Measurements from ENCODE around the gene ARMC10. TPM values are rescaled to one million over a fixed set of nuclear protein-coding genes. Genes with fewer than 3 reads are reported as not detected.

ARMC10 gene
- total RNA-seq, 6 donors from 2014 or later, result 13.6 to 34.5 (median 30.4) TPM

DNA sequence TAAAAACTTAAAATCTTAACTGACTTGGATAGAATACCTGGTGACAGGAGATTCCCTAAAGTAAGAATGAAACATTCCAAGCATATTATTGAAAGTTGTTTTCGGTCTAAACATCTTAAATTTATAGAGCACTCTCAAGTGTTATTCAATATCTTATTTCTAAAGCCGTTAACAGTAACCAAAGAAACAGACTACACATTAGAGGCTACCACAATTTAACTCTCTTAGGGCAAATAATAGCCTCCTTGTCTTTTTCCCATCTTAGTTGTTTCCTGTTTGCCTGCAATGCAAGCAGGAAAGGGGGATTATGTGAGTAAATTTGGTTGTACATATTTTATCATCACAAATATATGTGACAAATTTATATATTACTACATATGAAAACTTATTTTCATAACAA, 42.5 kb downstream of the ARMC10 start:
- peaks cover 0 to 43% (median 7%) of the 10 kb centered on the region in 4 donors for H3K36me3 ChIP-seq
- H3K4me3 ChIP-seq, result no peak overlapping the region
- H3K4me1 ChIP-seq, result no peaks in the 10 kb centered on the region
- no peak overlapping the region for H3K27ac ChIP-seq
- H3K9me3 ChIP-seq, result no peaks in the 10 kb centered on the region
- ATAC-seq (ENCODE audit: low FRiP score in 2 of 2), result no peak
- WGBS, 2 donors, result 92 to 93% methylated on average over 2 of the region's 2 CpGs
- no peak for DNase-seq
- no peaks in the 10 kb centered on the region for H3K27me3 ChIP-seq
- TF ChIP-seq POLR2A (IDR thresholded peaks at IDR 0.05), result no peak

DNA sequence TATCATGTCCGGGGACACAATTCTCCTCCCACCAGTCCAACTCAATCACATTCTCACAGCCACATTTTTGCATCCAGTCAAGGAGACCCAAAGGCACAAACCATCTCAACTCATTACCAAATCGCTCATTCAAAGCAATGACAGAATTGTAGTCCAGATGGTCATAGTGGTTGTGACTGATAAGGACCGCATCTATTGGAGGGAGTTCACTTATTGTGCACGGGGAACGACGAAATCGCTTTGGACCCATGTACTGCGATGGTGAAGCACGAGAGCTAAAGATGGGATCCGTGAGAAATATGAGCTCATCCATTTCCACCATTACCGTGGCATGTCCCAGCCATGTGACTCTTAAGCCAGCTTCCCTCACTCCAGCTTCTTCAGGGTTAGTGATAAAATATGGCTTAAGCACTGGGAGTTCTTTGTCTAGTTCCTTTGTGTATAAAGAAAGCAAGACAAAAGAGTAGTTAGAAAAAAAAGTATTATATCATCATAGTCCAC, 44.9 kb downstream of the ARMC10 start:
- Histone ChIP-seq H3K27me3 (no peaks in the 10 kb centered on the region), H3K4me1 (no peaks in the 10 kb centered on the region), H3K27ac (no peak overlapping the region), H3K4me3 (no peak overlapping the region), H3K36me3 (peaks cover 0 to 41% (median 9%) of the 10 kb centered on the region in 4 donors), H3K9me3 (no peaks in the 10 kb centered on the region)
- DNase-seq (no peak), ATAC-seq (ENCODE audit: low FRiP score in 2 of 2) (no peak)
- WGBS, 2 donors, result 97 to 99% methylated on average over 11 of the region's 11 CpGs
- TF ChIP-seq POLR2A (IDR thresholded peaks at IDR 0.05), result no peak
- TF ChIP-seq CTCF (IDR thresholded peaks at IDR 0.05), result no peak

DNA sequence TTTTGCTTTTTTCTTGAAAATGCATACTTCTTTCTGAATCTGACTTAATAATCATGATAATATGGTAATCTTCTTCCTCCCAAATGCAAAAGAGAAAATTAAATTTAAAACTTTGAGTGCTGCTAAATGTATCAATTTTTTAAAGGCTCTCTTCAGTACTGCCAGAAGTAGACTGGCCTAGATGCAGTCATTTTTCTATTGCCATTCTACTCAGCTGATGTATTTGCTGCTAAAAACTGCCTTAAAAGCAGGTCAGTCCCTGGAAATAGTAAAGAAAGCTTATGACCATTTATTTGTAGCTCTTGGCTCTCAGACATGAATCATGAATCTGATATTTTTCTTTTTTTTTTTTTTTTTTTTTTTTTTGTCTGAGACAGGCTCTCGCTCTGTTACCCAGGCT, 45.4 kb downstream of the ARMC10 start:
- no peak overlapping the region for H3K27ac ChIP-seq
- no peak for DNase-seq
- peaks cover 0 to 44% (median 8%) of the 10 kb centered on the region in 4 donors for H3K36me3 ChIP-seq
- WGBS, 2 donors, result 88 to 92% methylated on average over 1 of the region's 1 CpG
- H3K4me3 ChIP-seq, result no peak overlapping the region
- no peak for ATAC-seq (ENCODE audit: low FRiP score in 2 of 2)
- H3K27me3 ChIP-seq, result no peaks in the 10 kb centered on the region
- H3K9me3 ChIP-seq, result no peaks in the 10 kb centered on the region
- no peaks in the 10 kb centered on the region for H3K4me1 ChIP-seq
- TF ChIP-seq POLR2A (IDR thresholded peaks at IDR 0.05), result no peak
- TF ChIP-seq EP300 (IDR thresholded peaks at IDR 0.05), result no peak
- no peak for TF ChIP-seq CTCF (IDR thresholded peaks at IDR 0.05)
- TF ChIP-seq POLR2AphosphoS5 (IDR thresholded peaks at IDR 0.05), result no peak

GRCh38 chr7:103121641-103122040, 46.7 kb downstream of the ARMC10 start:
- H3K27me3 ChIP-seq, result no peaks in the 10 kb centered on the region
- TF ChIP-seq EP300 (IDR thresholded peaks at IDR 0.05), result no peak
- TF ChIP-seq POLR2A (IDR thresholded peaks at IDR 0.05), result no peak
- TF ChIP-seq CTCF (IDR thresholded peaks at IDR 0.05), result no peak
- TF ChIP-seq POLR2AphosphoS5 (IDR thresholded peaks at IDR 0.05), result no peak
- H3K4me3 ChIP-seq, result no peak overlapping the region
- DNase-seq (no peak), ATAC-seq (ENCODE audit: low FRiP score in 2 of 2) (no peak)
- no peaks in the 10 kb centered on the region for H3K4me1 ChIP-seq
- H3K27ac ChIP-seq, result no peak overlapping the region
- H3K9me3 ChIP-seq, result no peaks in the 10 kb centered on the region
- H3K36me3 ChIP-seq, result peaks cover 0 to 52% (median 11%) of the 10 kb centered on the region in 4 donors

GRCh38 chr7:103123529-103123928, 48.6 kb downstream of the ARMC10 start:
- Histone ChIP-seq H3K9me3 (no peaks in the 10 kb centered on the region), H3K27ac (no peak overlapping the region), H3K36me3 (peaks cover 0 to 61% (median 21%) of the 10 kb centered on the region in 4 donors), H3K4me3 (no peak overlapping the region), H3K4me1 (no peaks in the 10 kb centered on the region), H3K27me3 (no peaks in the 10 kb centered on the region)
- 55 to 62% methylated on average over 3 of the region's 3 CpGs for WGBS, 2 donors
- TF ChIP-seq CTCF (IDR thresholded peaks at IDR 0.05), result no peak
- TF ChIP-seq POLR2AphosphoS5 (IDR thresholded peaks at IDR 0.05), result no peak
- no peak for TF ChIP-seq EP300 (IDR thresholded peaks at IDR 0.05)
- no peak for TF ChIP-seq POLR2A (IDR thresholded peaks at IDR 0.05)
- ATAC-seq (ENCODE audit: low FRiP score in 2 of 2), result no peak
- no peak for DNase-seq

Data from upper lobe of left lung (tissue), 6 donors.